Measurements from ENCODE around the gene SLC27A4.

Gene SLC27A4

GRCh38 chr9:128361986-128362646 is 21.8 kb downstream of the SLC27A4 start:
- in situ Hi-C loops (cut with MboI; ENCODE audit: low sequenced_read_pairs): no loop called here

- in situ Hi-C loops (cut with MboI; ENCODE audit: low sequenced_read_pairs): no loop called here
Observed at GRCh38 chr9:128362774-128363173, 22.4 kb downstream of the SLC27A4 start.

GRCh38 chr9:128365525-128365924 is 25.2 kb downstream of the SLC27A4 start:
- in situ Hi-C loops (cut with MboI; ENCODE audit: low sequenced_read_pairs): no loop called here

GRCh38 chr9:128369024-128369706 is 28.8 kb downstream of the SLC27A4 start:
- in situ Hi-C loops (cut with MboI; ENCODE audit: low sequenced_read_pairs): no loop called here

GRCh38 chr9:128370367-128370751 is 30.0 kb downstream of the SLC27A4 start:
- in situ Hi-C loops (cut with MboI; ENCODE audit: low sequenced_read_pairs): no loop called here

- in situ Hi-C loops (cut with MboI; ENCODE audit: low sequenced_read_pairs): no loop called here
Observed at GRCh38 chr9:128370752-128371629, 30.7 kb downstream of the SLC27A4 start, which contains the start of gene URM1. Gene URM1, plus strand, starts transcription at chr9:128371374. Its CDS starts 7 bp downstream, at chr9:128371381.

GRCh38 chr9:128371630-128372117 is 31.3 kb downstream of the SLC27A4 start:
- in situ Hi-C loops (cut with MboI; ENCODE audit: low sequenced_read_pairs): no loop called here

GRCh38 chr9:128372188-128372641 is 31.9 kb downstream of the SLC27A4 start:
- in situ Hi-C loops (cut with MboI; ENCODE audit: low sequenced_read_pairs): no loop called here

GRCh38 chr9:128372784-128373183 is 32.5 kb downstream of the SLC27A4 start:
- in situ Hi-C loops (cut with MboI; ENCODE audit: low sequenced_read_pairs): no loop called here

- in situ Hi-C loops (cut with MboI; ENCODE audit: low sequenced_read_pairs): no loop called here
Observed at GRCh38 chr9:128374221-128374675, 33.9 kb downstream of the SLC27A4 start.

- in situ Hi-C loops (cut with MboI; ENCODE audit: low sequenced_read_pairs): no loop called here
Observed at GRCh38 chr9:128375865-128376264, 35.5 kb downstream of the SLC27A4 start.

- in situ Hi-C loops (cut with MboI; ENCODE audit: low sequenced_read_pairs): no loop called here
Observed at GRCh38 chr9:128382261-128382660, 41.9 kb downstream of the SLC27A4 start.

- in situ Hi-C loops (cut with MboI; ENCODE audit: low sequenced_read_pairs): no loop called here
Observed at GRCh38 chr9:128383007-128383753, 42.9 kb downstream of the SLC27A4 start.

- in situ Hi-C loops (cut with MboI; ENCODE audit: low sequenced_read_pairs): no loop called here
Observed at GRCh38 chr9:128383791-128384190, 43.5 kb downstream of the SLC27A4 start.

GRCh38 chr9:128384801-128385495 is 44.6 kb downstream of the SLC27A4 start:
- in situ Hi-C loops (cut with MboI; ENCODE audit: low sequenced_read_pairs): no loop called here

GRCh38 chr9:128385496-128386460 is 45.5 kb downstream of the SLC27A4 start:
- in situ Hi-C loops (cut with MboI; ENCODE audit: low sequenced_read_pairs): no loop called here

GRCh38 chr9:128388150-128388549 is 47.8 kb downstream of the SLC27A4 start:
- in situ Hi-C loops (cut with MboI; ENCODE audit: low sequenced_read_pairs): no loop called here

- in situ Hi-C loops (cut with MboI; ENCODE audit: low sequenced_read_pairs): no loop called here
Observed at GRCh38 chr9:128389395-128390149, 49.2 kb downstream of the SLC27A4 start.

Data from HL-60/S4 treated with phorbol 12-myristate 13-acetate at 8.2 ng/mL for 4 days and 3 days (cell line).